ENCODE data around the gene DLG2. TPM values are rescaled to one million over a fixed set of nuclear protein-coding genes. Genes with fewer than 3 reads are reported as not detected.

The DLG2 gene
- total RNA-seq, 4 donors from 2014 or later = 6.5 to 14.6 (median 7.2) TPM

DNA sequence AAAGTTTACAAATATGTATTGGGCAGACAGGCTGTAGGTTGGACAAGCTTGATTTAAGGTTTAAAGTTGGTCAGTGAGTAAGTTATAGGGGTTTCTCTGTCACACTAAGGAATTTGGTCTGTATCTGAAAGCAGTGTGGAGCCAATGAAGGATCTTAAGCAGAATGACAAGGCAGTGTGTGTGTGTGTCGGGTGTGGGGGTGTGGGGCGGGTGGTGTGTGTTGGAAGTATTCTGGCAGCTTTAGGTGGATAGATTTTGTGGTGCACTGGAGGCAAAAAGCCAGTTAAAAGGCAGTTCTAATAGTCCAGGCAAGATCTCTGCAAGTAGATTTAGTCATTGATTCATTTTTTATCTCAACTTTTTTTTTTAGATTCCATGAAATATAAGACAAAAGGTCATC is 1334.2 kb downstream of the DLG2 start:
- H3K4me1 ChIP-seq = no peaks in the 10 kb centered on the region
- H3K9me3 ChIP-seq = no peaks in the 10 kb centered on the region
- no peak overlapping the region for H3K27ac ChIP-seq
- no peaks in the 10 kb centered on the region for H3K27me3 ChIP-seq
- H3K4me3 ChIP-seq = no peak overlapping the region
- WGBS, 2 donors = 81 to 82% methylated on average over 2 of the region's 2 CpGs
- no peak for DNase-seq (ENCODE audit: low spot score in 2 of 2)
- no peaks in the 10 kb centered on the region for H3K36me3 ChIP-seq
- TF ChIP-seq POLR2A (IDR thresholded peaks at IDR 0.05) = no peak
- TF ChIP-seq EP300 (IDR thresholded peaks at IDR 0.05) = no peak
- TF ChIP-seq, protein P1, sequence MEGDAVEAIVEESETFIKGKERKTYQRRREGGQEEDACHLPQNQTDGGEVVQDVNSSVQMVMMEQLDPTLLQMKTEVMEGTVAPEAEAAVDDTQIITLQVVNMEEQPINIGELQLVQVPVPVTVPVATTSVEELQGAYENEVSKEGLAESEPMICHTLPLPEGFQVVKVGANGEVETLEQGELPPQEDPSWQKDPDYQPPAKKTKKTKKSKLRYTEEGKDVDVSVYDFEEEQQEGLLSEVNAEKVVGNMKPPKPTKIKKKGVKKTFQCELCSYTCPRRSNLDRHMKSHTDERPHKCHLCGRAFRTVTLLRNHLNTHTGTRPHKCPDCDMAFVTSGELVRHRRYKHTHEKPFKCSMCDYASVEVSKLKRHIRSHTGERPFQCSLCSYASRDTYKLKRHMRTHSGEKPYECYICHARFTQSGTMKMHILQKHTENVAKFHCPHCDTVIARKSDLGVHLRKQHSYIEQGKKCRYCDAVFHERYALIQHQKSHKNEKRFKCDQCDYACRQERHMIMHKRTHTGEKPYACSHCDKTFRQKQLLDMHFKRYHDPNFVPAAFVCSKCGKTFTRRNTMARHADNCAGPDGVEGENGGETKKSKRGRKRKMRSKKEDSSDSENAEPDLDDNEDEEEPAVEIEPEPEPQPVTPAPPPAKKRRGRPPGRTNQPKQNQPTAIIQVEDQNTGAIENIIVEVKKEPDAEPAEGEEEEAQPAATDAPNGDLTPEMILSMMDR (IDR thresholded peaks at IDR 0.05) = no peak

DNA sequence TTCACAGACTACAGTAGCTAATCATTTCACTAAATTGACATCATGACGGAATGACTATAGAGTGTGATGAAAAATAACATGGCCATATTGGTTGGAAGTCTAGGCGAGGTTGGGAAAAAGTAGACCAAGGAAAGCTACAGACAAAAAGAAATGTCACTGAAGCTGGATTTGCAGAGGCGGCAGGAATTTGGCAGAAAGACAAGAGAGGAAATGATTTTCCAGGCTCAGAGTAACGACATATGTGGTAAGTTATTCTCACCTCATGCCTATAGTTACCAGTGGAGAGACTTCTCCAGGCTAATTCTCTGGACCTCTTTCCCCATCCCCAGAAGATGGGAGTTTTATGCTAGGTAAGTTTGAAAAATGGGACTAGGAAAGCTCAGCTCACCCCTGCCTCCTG is 1335.1 kb downstream of the DLG2 start:
- H3K27me3 ChIP-seq = no peaks in the 10 kb centered on the region
- 58 to 59% methylated on average over 4 of the region's 4 CpGs for whole genome bisulfite sequencing, 2 donors
- TF ChIP-seq POLR2A (IDR thresholded peaks at IDR 0.05) = no peak
- no peak for TF ChIP-seq EP300 (IDR thresholded peaks at IDR 0.05)
- TF ChIP-seq, protein P1 (IDR thresholded peaks at IDR 0.05) = no peak
- no peak overlapping the region for H3K4me3 ChIP-seq
- no peaks in the 10 kb centered on the region for H3K36me3 ChIP-seq
- no peaks in the 10 kb centered on the region for H3K9me3 ChIP-seq
- H3K4me1 ChIP-seq = no peaks in the 10 kb centered on the region
- DNase-seq (ENCODE audit: low spot score in 2 of 2) = no peak
- no peak overlapping the region for H3K27ac ChIP-seq

DNA sequence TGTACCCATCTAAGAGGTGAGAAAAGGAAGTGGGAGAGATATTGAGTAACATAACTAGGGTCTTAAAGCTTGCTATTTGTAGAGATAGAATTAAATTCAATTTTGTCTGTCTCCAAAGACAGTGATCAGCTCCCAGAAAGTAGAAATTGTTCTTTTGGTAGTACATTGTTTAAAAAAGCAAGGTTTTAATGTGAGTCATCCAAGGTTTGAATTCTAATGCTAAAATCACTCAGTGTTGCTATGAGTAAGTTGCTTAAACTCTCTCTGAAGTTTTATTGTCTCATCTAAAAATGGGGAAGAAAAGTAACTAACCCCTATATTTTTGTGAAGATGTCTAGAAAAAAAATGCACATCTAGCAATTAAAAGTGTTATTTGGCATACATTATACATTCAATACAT is 1336.5 kb downstream of the DLG2 start:
- DNase-seq (ENCODE audit: low spot score in 2 of 2) = no peak
- Histone ChIP-seq H3K36me3 (no peaks in the 10 kb centered on the region), H3K9me3 (no peaks in the 10 kb centered on the region), H3K4me3 (no peak overlapping the region), H3K27me3 (no peaks in the 10 kb centered on the region), H3K27ac (no peak overlapping the region), H3K4me1 (no peaks in the 10 kb centered on the region)
- no peak for TF ChIP-seq EP300 (IDR thresholded peaks at IDR 0.05)
- TF ChIP-seq, protein P1 (IDR thresholded peaks at IDR 0.05) = no peak
- no peak for TF ChIP-seq POLR2A (IDR thresholded peaks at IDR 0.05)

DNA sequence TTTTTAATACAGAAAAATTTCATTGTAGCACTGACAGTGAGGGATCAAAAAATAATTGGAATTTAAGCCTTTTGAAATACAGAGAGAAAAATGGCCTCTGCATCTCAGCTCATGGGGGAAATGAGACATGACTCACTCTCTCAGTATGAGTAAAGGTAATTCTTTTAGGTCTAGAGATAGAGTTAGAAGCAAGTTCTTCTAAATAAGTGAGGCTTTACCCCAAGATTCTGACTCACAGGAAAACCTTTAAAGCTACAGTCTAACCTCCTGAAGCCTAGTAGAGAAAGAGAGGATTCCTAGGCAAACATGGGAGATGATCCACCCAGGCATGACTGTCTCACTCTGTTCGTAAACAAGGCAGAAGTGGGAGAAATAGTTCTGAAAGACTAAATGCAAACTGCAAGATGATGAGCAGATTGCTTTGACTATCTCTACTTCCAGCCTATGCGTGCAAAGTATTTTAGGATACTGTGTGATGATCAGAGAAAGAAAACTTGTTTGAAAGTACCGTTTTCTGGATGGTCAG is 1337.7 kb downstream of the DLG2 start:
- H3K27me3 ChIP-seq = no peaks in the 10 kb centered on the region
- TF ChIP-seq EP300 (IDR thresholded peaks at IDR 0.05) = no peak
- TF ChIP-seq POLR2A (IDR thresholded peaks at IDR 0.05) = no peak
- TF ChIP-seq, protein P1 (IDR thresholded peaks at IDR 0.05) = no peak
- no peak overlapping the region for H3K4me3 ChIP-seq
- H3K36me3 ChIP-seq = no peaks in the 10 kb centered on the region
- H3K27ac ChIP-seq = no peak overlapping the region
- H3K4me1 ChIP-seq = no peaks in the 10 kb centered on the region
- WGBS, 2 donors = 88 to 90% methylated on average over 3 of the region's 3 CpGs
- H3K9me3 ChIP-seq = no peaks in the 10 kb centered on the region
- no peak for DNase-seq (ENCODE audit: low spot score in 2 of 2)

GRCh38 chr11:84273541-84273940 is 1353.6 kb downstream of the DLG2 start:
- DNase-seq (ENCODE audit: low spot score in 2 of 2) = no peak
- Histone ChIP-seq H3K9me3 (no peaks in the 10 kb centered on the region), H3K27me3 (no peaks in the 10 kb centered on the region), H3K4me3 (no peak overlapping the region), H3K27ac (no peak overlapping the region), H3K36me3 (no peaks in the 10 kb centered on the region), H3K4me1 (no peaks in the 10 kb centered on the region)
- 80 to 95% methylated on average over 2 of the region's 2 CpGs for WGBS, 2 donors
- TF ChIP-seq EP300 (IDR thresholded peaks at IDR 0.05) = no peak
- TF ChIP-seq POLR2A (IDR thresholded peaks at IDR 0.05) = no peak
- TF ChIP-seq, protein P1 (IDR thresholded peaks at IDR 0.05) = no peak

All from tibial nerve (tissue), 4 donors.